Cardiac atrium fibroblast (primary cell): Measurements from ENCODE around the gene TRMO. TPM values are rescaled to one million over a fixed set of nuclear protein-coding genes. Genes with fewer than 3 reads are reported as not detected.

Experiments
- total RNA-seq: library from RNA; depleted of rRNA; stranded (reverse); fragments of >200 nt; gene quantifications from 2 replicates; pipeline ENCODE4 v1.2.3, GENCODE V29; 2015

Gene TRMO, protein sequence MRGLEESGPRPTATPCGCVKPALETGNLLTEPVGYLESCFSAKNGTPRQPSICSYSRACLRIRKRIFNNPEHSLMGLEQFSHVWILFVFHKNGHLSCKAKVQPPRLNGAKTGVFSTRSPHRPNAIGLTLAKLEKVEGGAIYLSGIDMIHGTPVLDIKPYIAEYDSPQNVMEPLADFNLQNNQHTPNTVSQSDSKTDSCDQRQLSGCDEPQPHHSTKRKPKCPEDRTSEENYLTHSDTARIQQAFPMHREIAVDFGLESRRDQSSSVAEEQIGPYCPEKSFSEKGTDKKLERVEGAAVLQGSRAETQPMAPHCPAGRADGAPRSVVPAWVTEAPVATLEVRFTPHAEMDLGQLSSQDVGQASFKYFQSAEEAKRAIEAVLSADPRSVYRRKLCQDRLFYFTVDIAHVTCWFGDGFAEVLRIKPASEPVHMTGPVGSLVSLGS
- 10.0 and 22.9 TPM in 2 replicates for total RNA-seq

DNA sequence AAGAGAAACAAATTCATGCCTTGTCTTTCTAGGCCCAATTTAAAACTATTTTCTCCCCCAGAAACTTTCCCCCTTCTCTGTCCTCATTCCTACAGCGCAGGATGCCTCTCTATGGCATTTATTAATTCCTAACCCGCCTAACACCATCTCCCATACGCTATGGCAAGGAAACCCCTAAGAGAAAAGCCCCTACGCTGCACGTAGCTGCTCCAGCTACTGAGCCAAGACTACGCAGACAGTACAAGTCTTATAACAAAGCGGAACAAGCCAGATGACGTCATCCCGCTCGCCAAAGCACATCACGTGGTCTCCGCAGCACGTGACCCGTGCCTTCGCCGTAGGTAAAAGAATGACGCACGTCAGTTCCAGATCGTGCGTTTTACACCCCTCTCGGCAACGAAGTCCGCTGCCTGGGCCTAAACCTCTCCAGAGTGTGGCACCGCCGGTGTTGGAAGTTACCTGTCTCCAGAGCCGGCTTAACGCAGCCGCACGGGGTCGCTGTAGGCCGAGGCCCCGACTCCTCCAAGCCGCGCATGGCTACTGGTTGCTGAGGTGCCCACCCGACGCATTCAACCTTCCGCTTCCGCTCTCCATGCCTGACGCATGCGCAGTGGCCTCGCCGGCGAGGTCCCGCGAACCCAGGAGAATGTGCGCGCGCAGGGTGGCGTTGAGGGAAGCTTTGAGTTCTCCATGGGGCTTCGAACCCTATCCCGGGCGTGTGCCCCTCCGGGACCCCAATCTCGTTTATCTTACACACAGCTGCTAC lies at the start of gene TRMO:
Gene TRMO, minus strand, starts transcription at position 542 of the 766 bp plus-strand sequence. Its CDS starts 7 bp downstream, at position 535.

DNA sequence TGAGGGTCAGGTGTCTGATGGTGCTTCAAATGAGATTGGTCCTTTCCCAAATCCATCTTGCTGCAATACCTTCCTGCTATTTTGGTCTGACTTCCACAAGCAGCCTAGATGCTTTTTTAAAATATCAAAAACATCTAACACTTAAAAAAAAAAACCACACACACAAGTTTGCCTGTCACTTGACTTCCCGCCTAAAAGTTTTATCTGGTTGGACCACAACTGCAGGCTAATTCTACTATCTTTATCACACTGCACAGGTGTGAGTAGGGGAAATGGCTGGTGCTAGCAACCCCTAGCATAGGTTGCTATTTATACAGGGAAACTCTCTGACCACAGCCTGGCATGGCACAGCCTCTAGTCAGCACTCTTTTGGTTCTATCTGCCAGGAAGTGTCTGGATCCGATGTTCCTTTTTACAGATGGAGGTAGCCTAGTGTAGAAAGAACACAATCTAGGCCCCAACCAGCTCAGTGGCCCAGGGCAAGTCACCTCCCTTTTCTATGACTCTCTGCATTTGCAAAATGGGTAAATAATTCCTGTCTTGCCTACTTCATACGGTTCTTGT lies 15.9 kb upstream of the TRMO start, which contains the start of gene HEMGN:
Gene HEMGN, minus strand, starts transcription at position 92 of the 564 bp plus-strand sequence. Its CDS starts 36 bp downstream, at position 56.

Other genes with a start within 250 kb of the TRMO start
- gene XPA, start 225.2 kb downstream of the TRMO start, total RNA-seq: 1.6 and 2.7 TPM in 2 replicates
- not detected in 2 replicates for gene FOXE1, start 69.3 kb downstream of the TRMO start, total RNA-seq
- not detected in 2 replicates for gene HEMGN, start 15.7 kb upstream of the TRMO start, total RNA-seq
- gene ANP32B, start 60.8 kb upstream of the TRMO start, total RNA-seq: 9.9 and 10.0 TPM in 2 replicates
- gene NANS, start 134.2 kb upstream of the TRMO start, total RNA-seq: 73.2 and 96.4 TPM in 2 replicates
- 1.8 and 2.6 TPM in 2 replicates for gene TRIM14, start 196.7 kb upstream of the TRMO start, total RNA-seq